Neural crest cell (in vitro differentiated cells): ENCODE results near the gene PEAR1. TPM values are rescaled to one million over a fixed set of nuclear protein-coding genes. Genes with fewer than 3 reads are reported as not detected.

ENCODE experiments used
- DNase-seq: peaks from one replicate; pipeline ENCODE4 v3.0.0; 2021; ENCODE audit warnings: low read depth, mixed read lengths, low spot score
- H3K27ac Mint-ChIP-seq: one replicate; pipeline ENCODE4 v1.8.0; 2021; ENCODE audit warnings: mild to moderate bottlenecking, mixed read lengths; ENCODE audit not compliant: unreplicated experiment
- H3K27me3 Mint-ChIP-seq: 2 replicates; pipeline ENCODE4 v1.8.0; 2021; ENCODE audit warnings: low read depth, mild to moderate bottlenecking, mixed read lengths
- H3K36me3 Mint-ChIP-seq: 2 replicates; pipeline ENCODE4 v1.8.0; 2021; ENCODE audit warnings: low read depth, mild to moderate bottlenecking, mixed read lengths
- H3K4me1 Mint-ChIP-seq: 2 replicates; pipeline ENCODE4 v1.8.0; 2021; ENCODE audit warnings: mixed read lengths
- H3K4me3 Mint-ChIP-seq: one replicate; pipeline ENCODE4 v1.8.0; 2021; ENCODE audit warnings: mild to moderate bottlenecking, mixed read lengths
- H3K9me3 Mint-ChIP-seq: 2 replicates; pipeline ENCODE4 v1.8.0; 2021; ENCODE audit warnings: mixed read lengths
- CTCF ChIP-seq: fragments of 200-600 bp; sonication (generic); conservative IDR thresholded peaks from 2 replicates; pipeline ENCODE4 v1.5.0; 2021; ENCODE audit warnings: antibody characterized with exemption, mild to moderate bottlenecking
- total RNA-seq: library from RNA; stranded (reverse); gene quantifications from 2 replicates; pipeline ENCODE4 v1.2.1, GENCODE V29; 2021

The PEAR1 gene
- total RNA-seq, 1 donor from 2014 or later: 6.8 TPM

- peaks cover 2% of the 10 kb centered on the region for H3K36me3 Mint-ChIP-seq
- H3K4me1 Mint-ChIP-seq: peaks cover 22% of the 10 kb centered on the region
- DNase-seq: no peak
- peak overlapping the region; percentile 75 for H3K4me3 Mint-ChIP-seq
- TF ChIP-seq CTCF: peak; percentile 9
- no peaks in the 10 kb centered on the region for H3K9me3 Mint-ChIP-seq
- peak overlapping the region; percentile 45 for H3K27ac Mint-ChIP-seq
- peaks cover 91% of the 10 kb centered on the region for H3K27me3 Mint-ChIP-seq
These were observed 34.6 kb downstream of the PEAR1 start for GRCh38 chr1:156928043-156928602.

- Mint-ChIP-seq H3K27me3 (peaks cover 76% of the 10 kb centered on the region), H3K36me3 (peaks cover 2% of the 10 kb centered on the region), H3K4me1 (peaks cover 18% of the 10 kb centered on the region), H3K27ac (no peak overlapping the region), H3K4me3 (no peak overlapping the region), H3K9me3 (no peaks in the 10 kb centered on the region)
- TF ChIP-seq CTCF: no peak
- no peak for DNase-seq
These were observed 36.2 kb downstream of the PEAR1 start for GRCh38 chr1:156929596-156930238.

- no peak for DNase-seq
- peaks cover 68% of the 10 kb centered on the region for H3K27me3 Mint-ChIP-seq
- H3K4me3 Mint-ChIP-seq: peak overlapping the region; percentile 76
- TF ChIP-seq CTCF: no peak
- H3K9me3 Mint-ChIP-seq: no peaks in the 10 kb centered on the region
- H3K4me1 Mint-ChIP-seq: peaks cover 18% of the 10 kb centered on the region
- no peak overlapping the region for H3K27ac Mint-ChIP-seq
- peaks cover 2% of the 10 kb centered on the region for H3K36me3 Mint-ChIP-seq
These were observed 37.0 kb downstream of the PEAR1 start for GRCh38 chr1:156930483-156930882.

GRCh38 chr1:156931211-156931952 is 37.9 kb downstream of the PEAR1 start:
- H3K27me3 Mint-ChIP-seq: peaks cover 59% of the 10 kb centered on the region
- peaks cover 2% of the 10 kb centered on the region for H3K36me3 Mint-ChIP-seq
- DNase-seq: no peak
- no peaks in the 10 kb centered on the region for H3K9me3 Mint-ChIP-seq
- TF ChIP-seq CTCF: no peak
- no peak overlapping the region for H3K27ac Mint-ChIP-seq
- peaks cover 18% of the 10 kb centered on the region for H3K4me1 Mint-ChIP-seq
- peak overlapping the region; percentile 31 for H3K4me3 Mint-ChIP-seq

GRCh38 chr1:156931974-156932710 is 38.6 kb downstream of the PEAR1 start:
- Mint-ChIP-seq H3K9me3 (no peaks in the 10 kb centered on the region), H3K27me3 (peaks cover 51% of the 10 kb centered on the region), H3K4me3 (no peak overlapping the region), H3K36me3 (peaks cover 2% of the 10 kb centered on the region), H3K27ac (no peak overlapping the region), H3K4me1 (peaks cover 16% of the 10 kb centered on the region)
- no peak for DNase-seq
- no peak for TF ChIP-seq CTCF
